Lower leg skin (tissue), 4 donors: ENCODE data around the gene ACTA2. TPM values are rescaled to one million over a fixed set of nuclear protein-coding genes. Genes with fewer than 3 reads are reported as not detected.

Experiments used
- DNase-seq, 2 donors: peaks; one replicate each; pipeline ENCODE4 v3.0.0-alpha.2; 2019; ENCODE audit warnings: low spot score in 2 of 2
- H3K4me3 ChIP-seq: fragments of 200-600 bp; sonication (generic); 2 replicates; pipeline ENCODE4 v1.5.1; 2017; ENCODE audit warnings: mild to moderate bottlenecking, low read depth; ENCODE audit not compliant: poor library complexity, severe bottlenecking
- POLR2A ChIP-seq, 2 donors: fragments of 450-650 bp; IDR thresholded peaks; one replicate each; pipeline ENCODE4 v1.6.1; 2016 to 2017; ENCODE audit warnings: antibody characterized with exemption in 2 of 2, mild to moderate bottlenecking in 1 of 2, moderate library complexity in 1 of 2
- WGBS, 2 donors: methylation state at CpG; one replicate each; pipeline ENCODE4 v1.1.5; 2018; 5-methylcytosine and 5-hydroxymethylcytosine counted together
- intact Hi-C: fragments of 100-400 bp; cut with DNase I; formaldehyde crosslinking; loops from one replicate; pipeline ENCODE4 v1.15.0; 2023; ENCODE audit warnings: low total_unique reads
- total RNA-seq, 4 donors: library from RNA; depleted of rRNA; stranded (reverse); fragments of >200 nt; gene quantifications; one replicate each; pipeline ENCODE4 v1.1.0, GENCODE V29; 2016
- TF ChIP-seq, protein P1 (sequence below), 3 donors: fragments of 450-650 bp; IDR thresholded peaks; one replicate each; pipeline ENCODE4 v1.5.1; 2016; ENCODE audit warnings: antibody characterized with exemption in 3 of 3, mild to moderate bottlenecking in 3 of 3, moderate library complexity in 2 of 3

ACTA2 gene
- total RNA-seq, 4 donors from 2014 or later = 66.4 to 344 (median 129) TPM

DNA sequence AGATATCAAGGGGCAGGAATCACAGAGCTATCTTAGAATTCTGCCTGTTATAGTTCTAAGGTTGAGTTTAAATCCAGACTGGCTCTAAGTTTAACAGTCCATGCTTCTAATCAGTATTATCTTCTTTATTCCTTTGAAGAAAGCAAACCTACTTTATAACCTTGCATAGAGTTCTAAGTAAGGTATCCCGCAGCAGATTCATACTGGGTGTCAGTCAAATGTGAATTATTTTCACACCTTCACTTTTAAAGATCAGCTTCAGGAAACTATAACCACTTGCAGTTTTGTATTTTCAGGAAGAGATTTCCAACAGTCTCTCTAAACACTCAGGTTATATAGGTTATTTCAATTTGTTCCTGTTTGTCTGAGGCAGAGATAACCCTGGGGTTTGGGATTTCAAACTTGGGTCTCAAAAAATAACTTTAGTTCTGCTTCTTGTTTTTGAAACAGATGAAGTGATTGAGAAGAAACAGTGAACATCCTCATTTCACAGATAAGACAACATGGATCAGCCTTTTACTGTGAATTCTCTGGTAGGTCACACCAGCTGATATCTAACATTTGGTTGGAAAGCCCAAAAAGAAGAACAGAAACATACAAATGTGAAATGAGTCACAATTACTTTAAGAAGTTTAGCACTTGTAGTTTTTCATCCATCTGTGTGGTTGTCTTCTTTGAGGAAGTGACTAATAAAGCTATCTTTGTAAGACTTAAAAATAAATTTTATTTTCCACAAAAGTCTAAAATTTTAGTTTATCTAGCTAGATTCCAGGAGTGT, 51.2 kb downstream of the ACTA2 start:
- intact Hi-C loops = no loop called here
- no peak for DNase-seq
- TF ChIP-seq, protein P1, sequence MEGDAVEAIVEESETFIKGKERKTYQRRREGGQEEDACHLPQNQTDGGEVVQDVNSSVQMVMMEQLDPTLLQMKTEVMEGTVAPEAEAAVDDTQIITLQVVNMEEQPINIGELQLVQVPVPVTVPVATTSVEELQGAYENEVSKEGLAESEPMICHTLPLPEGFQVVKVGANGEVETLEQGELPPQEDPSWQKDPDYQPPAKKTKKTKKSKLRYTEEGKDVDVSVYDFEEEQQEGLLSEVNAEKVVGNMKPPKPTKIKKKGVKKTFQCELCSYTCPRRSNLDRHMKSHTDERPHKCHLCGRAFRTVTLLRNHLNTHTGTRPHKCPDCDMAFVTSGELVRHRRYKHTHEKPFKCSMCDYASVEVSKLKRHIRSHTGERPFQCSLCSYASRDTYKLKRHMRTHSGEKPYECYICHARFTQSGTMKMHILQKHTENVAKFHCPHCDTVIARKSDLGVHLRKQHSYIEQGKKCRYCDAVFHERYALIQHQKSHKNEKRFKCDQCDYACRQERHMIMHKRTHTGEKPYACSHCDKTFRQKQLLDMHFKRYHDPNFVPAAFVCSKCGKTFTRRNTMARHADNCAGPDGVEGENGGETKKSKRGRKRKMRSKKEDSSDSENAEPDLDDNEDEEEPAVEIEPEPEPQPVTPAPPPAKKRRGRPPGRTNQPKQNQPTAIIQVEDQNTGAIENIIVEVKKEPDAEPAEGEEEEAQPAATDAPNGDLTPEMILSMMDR (IDR thresholded peaks at IDR 0.05) = no peak
- TF ChIP-seq POLR2A (IDR thresholded peaks at IDR 0.05) = no peak
- 87% methylated on average over 1 of the region's 1 CpG for WGBS, 2 donors
- no peak overlapping the region for H3K4me3 ChIP-seq

DNA sequence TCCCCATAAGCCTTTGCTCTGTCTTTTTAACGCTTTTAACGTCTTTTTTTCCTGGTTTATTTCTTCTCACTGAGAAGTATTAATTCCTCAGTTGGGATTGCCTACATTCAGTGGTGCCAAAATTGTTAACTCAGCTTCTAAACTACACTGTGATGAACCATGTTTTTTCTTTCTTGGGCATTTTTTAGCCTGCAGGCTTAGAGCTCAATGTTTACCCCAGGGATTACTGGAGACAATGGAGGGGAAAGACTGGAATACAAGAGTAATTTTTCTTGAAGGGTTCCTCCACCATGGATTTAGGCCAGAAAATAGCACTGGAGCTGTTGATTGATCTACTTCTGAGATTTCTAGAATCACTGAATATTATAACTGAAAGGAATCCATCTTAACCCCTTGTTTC, 52.7 kb downstream of the ACTA2 start:
- 59 to 63% methylated on average over 2 of the region's 2 CpGs for WGBS, 2 donors
- no peak for TF ChIP-seq POLR2A (IDR thresholded peaks at IDR 0.05)
- TF ChIP-seq, protein P1 (IDR thresholded peaks at IDR 0.05) = no peak
- H3K4me3 ChIP-seq = no peak overlapping the region
- no peak for DNase-seq
- intact Hi-C loops = no loop called here

DNA sequence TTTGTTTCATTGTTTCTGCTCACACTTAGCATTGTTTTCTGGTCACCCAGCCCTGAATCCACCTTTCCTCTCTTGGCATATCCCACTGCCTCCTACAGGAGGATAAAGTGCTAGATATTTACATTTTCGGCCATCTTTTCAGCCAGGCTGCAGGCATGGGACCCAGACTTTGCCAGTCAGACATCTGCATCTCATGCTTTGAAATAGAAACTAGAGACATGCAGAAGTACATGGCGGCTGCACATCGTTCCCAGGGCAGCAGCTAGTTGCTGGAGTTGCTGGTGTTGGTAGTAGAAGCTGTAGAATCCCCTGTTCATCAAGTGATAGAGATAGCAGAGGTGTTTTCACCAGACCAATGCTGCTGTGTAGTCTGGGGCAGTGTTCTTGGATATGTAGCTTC, 53.8 kb downstream of the ACTA2 start:
- H3K4me3 ChIP-seq = no peak overlapping the region
- TF ChIP-seq, protein P1 (IDR thresholded peaks at IDR 0.05) = no peak
- no peak for TF ChIP-seq POLR2A (IDR thresholded peaks at IDR 0.05)
- intact Hi-C loops = no loop called here
- 86 to 96% methylated on average over 3 of the region's 3 CpGs for WGBS, 2 donors
- DNase-seq = no peak

DNA sequence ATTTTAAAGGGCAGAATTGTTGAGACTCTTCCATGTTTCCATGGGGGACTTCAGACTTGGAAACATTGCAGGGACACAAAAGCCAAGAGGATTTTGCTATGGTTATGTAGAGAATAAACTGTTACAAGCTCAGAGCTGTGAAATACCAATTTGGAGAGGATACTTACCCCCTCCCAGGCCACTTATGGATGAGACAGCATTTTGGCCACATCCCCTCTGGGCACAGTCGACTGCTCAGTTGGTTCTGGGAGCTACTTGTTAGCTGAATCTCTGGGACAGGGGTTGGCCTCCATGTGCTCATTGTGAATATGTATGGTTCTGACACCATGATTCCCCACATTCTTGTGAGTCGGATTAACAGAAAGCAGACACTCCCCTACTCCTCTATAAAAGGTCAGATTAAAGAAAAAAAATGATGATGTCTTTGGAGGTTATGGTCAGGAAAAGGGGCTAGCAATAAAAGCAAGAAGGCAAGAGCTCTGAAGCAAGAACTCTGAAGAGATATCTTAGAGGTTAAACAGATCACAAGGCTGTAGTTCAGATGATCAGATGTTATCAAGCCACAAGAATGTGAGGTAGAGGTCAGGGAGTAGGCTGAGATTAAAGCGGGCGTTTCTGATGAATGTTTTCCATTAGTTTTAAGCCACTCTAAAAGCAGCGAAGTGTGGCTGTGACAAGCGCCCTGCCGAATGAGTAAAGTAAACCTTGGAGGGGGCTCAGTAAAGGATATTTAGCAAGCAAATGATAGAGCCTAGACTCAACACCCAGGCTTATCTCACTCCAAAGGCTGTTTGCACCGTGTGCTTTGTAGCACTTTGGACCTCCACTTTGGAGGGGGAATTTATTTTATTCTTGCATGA, 55.3 kb downstream of the ACTA2 start:
- TF ChIP-seq, protein P1 (IDR thresholded peaks at IDR 0.05) = no peak
- TF ChIP-seq POLR2A (IDR thresholded peaks at IDR 0.05) = no peak
- H3K4me3 ChIP-seq = no peak overlapping the region
- 48 to 56% methylated on average over 8 of the region's 8 CpGs for whole genome bisulfite sequencing, 2 donors
- no peak for DNase-seq
- intact Hi-C loops = no loop called here

DNA sequence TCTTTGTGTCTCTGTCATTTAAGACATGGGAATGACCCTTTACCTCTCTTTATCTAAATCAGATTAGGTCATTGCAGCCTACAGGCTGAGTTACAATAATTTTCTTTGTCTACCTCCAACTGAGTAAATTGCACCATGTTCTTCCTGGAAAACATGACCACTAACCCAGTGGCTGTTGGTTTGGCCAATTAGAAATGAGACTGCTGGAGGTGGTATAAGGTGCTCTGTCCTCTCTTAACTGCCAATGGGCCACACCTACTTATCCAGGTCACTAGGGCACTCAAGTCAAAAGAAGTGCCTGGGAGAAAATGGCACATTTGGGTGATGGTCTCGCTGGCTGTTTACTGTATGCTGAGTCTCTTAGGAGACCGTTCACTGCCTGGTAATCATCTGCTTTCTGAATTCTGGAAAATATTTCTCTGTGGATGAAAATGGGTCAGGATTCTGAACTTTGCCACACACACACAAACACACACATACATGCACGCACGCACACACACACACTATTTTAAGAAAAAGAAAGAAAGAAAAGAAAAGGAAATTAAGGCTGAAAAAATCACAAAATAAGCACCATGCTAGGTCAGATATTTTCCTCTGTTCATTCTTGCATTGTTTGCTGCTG, 56.1 kb downstream of the ACTA2 start:
- TF ChIP-seq POLR2A (IDR thresholded peaks at IDR 0.05) = no peak
- TF ChIP-seq, protein P1 (IDR thresholded peaks at IDR 0.05) = no peak
- 71% methylated on average over 4 of the region's 4 CpGs for WGBS, 2 donors
- no peak for DNase-seq
- intact Hi-C loops = no loop called here
- H3K4me3 ChIP-seq = no peak overlapping the region
